GM12878 (cell line): ENCODE results near the gene RASD1. TPM values are rescaled to one million over a fixed set of nuclear protein-coding genes. Genes with fewer than 3 reads are reported as not detected.

Experiments
- ATAC-seq: fragments of 200-7000 bp; cut with Tn5 transposase; 3 replicates; pipeline ENCODE4 v1.9.1; 2020; ENCODE audit warnings: mild to moderate bottlenecking, moderate library complexity
- BruUV-seq: library from RNA; stranded (reverse); fragments of 400-500 nt; replicated peaks from 2 replicates; lab custom pipeline; 2021; lab: Mats Ljungman, UMichigan
- CTCF ChIA-PET: fragments of 300-600 bp; sonication (Branson Sonifier 250); formaldehyde crosslinking; extraction: SDS; loops from one replicate; lab custom pipeline; 2021; ENCODE audit warnings: inconsistent platforms; lab: Yijun Ruan, JAX
- POLR2A ChIA-PET: fragments of 350-600 bp; formaldehyde crosslinking; extraction: SDS; loops from one replicate; lab custom pipeline; 2021; ENCODE audit warnings: inconsistent platforms; lab: Charles Lee
- RAD21 ChIA-PET: fragments of 300-600 bp; sonication (Branson Sonifier 250); formaldehyde crosslinking; loops from one replicate; lab custom pipeline; 2023; ENCODE audit warnings: antibody characterized with exemption; ENCODE audit not compliant: unreplicated experiment; lab: Charles Lee
- SMC1A ChIA-PET: fragments of 300-600 bp; sonication (Branson Sonifier 250); formaldehyde crosslinking; loops from one replicate; lab custom pipeline; 2023; ENCODE audit not compliant: unreplicated experiment, uncharacterized antibody; lab: Charles Lee
- DNase-seq: peaks from one replicate; pipeline ENCODE4 v3.0.0-alpha.2; 2011; ENCODE audit warnings: low read depth, low spot score
- FAIRE-seq: peaks from 3 replicates; lab custom pipeline; 2011; peaks lifted over from hg19 to GRCh38; lab: Jason Lieb, UNC
- H2AFZ ChIP-seq: 2 replicates; pipeline ENCODE4 v1.6.0; 2011; ENCODE audit warnings: low read depth, low read length, control low read depth; ENCODE audit not compliant: control insufficient read depth
- H3K27ac ChIP-seq: 2 replicates; pipeline ENCODE4 v1.5.1; 2011; ENCODE audit warnings: control low read depth; ENCODE audit not compliant: control insufficient read depth, insufficient read depth
- H3K27me3 ChIP-seq, 2 experiments: replicated peaks in 1 of 2; 2 replicates each; pipeline versions ENCODE4 v1.6.0 to v1.6.1; 2011; ENCODE audit warnings: low read length in 1 of 2; ENCODE audit not compliant: control insufficient read depth in 2 of 2, insufficient read depth in 2 of 2
- H3K36me3 ChIP-seq, 2 experiments: 2 replicates each; pipeline ENCODE4 v1.5.1; 2011; ENCODE audit warnings: low read length in 1 of 2; ENCODE audit not compliant: control insufficient read depth in 2 of 2, insufficient read depth in 2 of 2
- H3K4me1 ChIP-seq: 2 replicates; pipeline ENCODE4 v1.6.1; 2011; ENCODE audit warnings: mild to moderate bottlenecking, low read length, moderate library complexity, mixed read lengths; ENCODE audit not compliant: control insufficient read depth, insufficient read depth
- H3K4me2 ChIP-seq: 2 replicates; pipeline ENCODE4 v1.6.0; 2011; ENCODE audit warnings: control low read depth; ENCODE audit not compliant: control insufficient read depth, insufficient read depth
- H3K4me3 ChIP-seq: fragments of 200-600 bp; sonication (generic); 2 replicates; pipeline ENCODE4 v1.5.1; 2016
- H3K79me2 ChIP-seq: 2 replicates; pipeline ENCODE4 v1.6.0; 2011; ENCODE audit warnings: low read length; ENCODE audit not compliant: control insufficient read depth, insufficient read depth
- H3K9ac ChIP-seq: 2 replicates; pipeline ENCODE4 v1.8.0; 2011; ENCODE audit warnings: low read length, control low read depth, mixed read lengths; ENCODE audit not compliant: control insufficient read depth, insufficient read depth
- H3K9me3 ChIP-seq: replicated peaks from 3 replicates; pipeline ENCODE4 v1.5.1; 2011; ENCODE audit warnings: mild to moderate bottlenecking, low read length; ENCODE audit not compliant: control insufficient read depth, insufficient read depth
- H4K20me1 ChIP-seq: 2 replicates; pipeline ENCODE4 v1.6.0; 2011; ENCODE audit not compliant: control insufficient read depth, insufficient read depth
- HDGF ChIP-seq: fragments of 450-650 bp; IDR thresholded peaks from 2 replicates; pipeline ENCODE4 v1.6.1; 2016; ENCODE audit warnings: antibody characterized with exemption
- MYB ChIP-seq: fragments of 150-350 bp; IDR thresholded peaks from 2 replicates; pipeline ENCODE4 v1.6.1; 2014; ENCODE audit warnings: mild to moderate bottlenecking, low read depth, low read length, borderline replicate concordance
- PAX8 ChIP-seq: fragments of 450-650 bp; IDR thresholded peaks from 2 replicates; pipeline ENCODE4 v1.6.1; 2017; ENCODE audit warnings: mild to moderate bottlenecking, moderate library complexity
- SMAD1 ChIP-seq: fragments of 450-650 bp; IDR thresholded peaks from 2 replicates; pipeline ENCODE4 v1.6.1; 2018; ENCODE audit warnings: mild to moderate bottlenecking, low read depth; ENCODE audit not compliant: partially characterized antibody
- ZNF274 ChIP-seq: IDR thresholded peaks from one replicate; pipeline ENCODE4 v1.8.0; 2011; ENCODE audit not compliant: insufficient read length, insufficient read depth
- ZNF592 ChIP-seq: fragments of 450-650 bp; IDR thresholded peaks from 2 replicates; pipeline ENCODE4 v1.6.1; 2017; ENCODE audit warnings: mild to moderate bottlenecking, moderate library complexity
- WGBS: methylation state at CpG from one replicate; pipeline ENCODE4 v1.1.6; 2016; ENCODE audit warnings: low lambda C conversion rate; ENCODE audit not compliant: insufficient replicate concordance, insufficient coverage; ENCODE audit errors: missing lambda C conversion rate; 5-methylcytosine and 5-hydroxymethylcytosine counted together
- in situ Hi-C: fragments of 300-500 bp; cut with MboI; formaldehyde crosslinking; loops from 9 replicates; pipeline ENCODE4 v1.14.3; 2018; ENCODE audit warnings: mixed read lengths
- intact Hi-C: fragments of 100-400 bp; cut with micrococcal nuclease; formaldehyde crosslinking; loops from one replicate; pipeline ENCODE4 v1.14.2; 2022; ENCODE audit not compliant: unreplicated experiment
- polyA plus RNA-seq, 11 experiments: library from polyadenylated mRNA; depleted of rRNA in 4 of 11; unstranded in 6 of 11; stranded (reverse) in 5 of 11; fragments of >200 nt; fragmentation: Nextera tagmentation in 4 of 11; fragmentation: Illumina TruSeq in 1 of 11; extraction: Ambion mirVana in 4 of 11; extraction: Trizol in 1 of 11; gene quantifications; 1 replicate in 1 of 11; 2 replicates in 10 of 11; pipeline versions ENCODE4 v1.2.1 to v1.2.3, GENCODE V29; 2011 to 2016; ENCODE audit warnings: inconsistent platforms in 2 of 11, missing spikeins in 2 of 11, low read depth in 1 of 11
- total RNA-seq, 4 experiments: library from RNA; depleted of rRNA in 3 of 4; stranded (reverse); fragments of >200 nt in 3 of 4; fragmentation: Illumina TruSeq in 1 of 4; extraction: Trizol in 1 of 4; gene quantifications; 2 replicates each; pipeline versions ENCODE4 v1.2.1 to v1.2.3, GENCODE V29; 2013 to 2021

The RASD1 gene
- total and polyA plus RNA-seq, 10 of the 15 experiments (the other 5 are each of a cell fraction or from before 2014, with no cell fraction given), result 0.14 to 0.33 TPM; not detected in 8

DNA sequence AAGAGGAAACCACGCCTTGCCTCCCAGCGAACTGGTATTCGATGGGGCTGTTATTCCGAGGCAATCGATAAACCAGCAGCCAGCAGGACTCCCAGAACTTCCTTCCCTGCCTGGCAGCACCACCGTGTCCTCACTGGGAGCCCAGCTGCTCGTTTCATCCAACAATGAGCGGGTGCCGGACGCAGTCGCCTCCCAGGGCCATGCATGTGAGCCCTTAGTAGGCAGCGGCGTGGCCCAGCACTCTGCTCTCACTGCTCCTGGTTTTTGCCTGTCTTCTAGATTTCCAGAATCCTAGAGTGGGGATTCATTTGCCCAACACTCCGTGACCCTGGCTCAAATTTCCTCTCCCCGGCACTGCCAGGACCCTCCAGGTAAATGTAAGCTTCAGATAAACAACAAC, 29.1 kb upstream of the RASD1 start:
- Histone ChIP-seq H2AFZ (no peak overlapping the region), H3K27ac (no peak overlapping the region), H3K36me3 (no peaks in the 10 kb centered on the region), H3K27me3 (no peaks in the 10 kb centered on the region), H3K4me3 (no peak overlapping the region), H3K9ac (no peak overlapping the region)
- ChIA-PET RAD21 (no interaction called here), CTCF (interaction anchor here (0.6 kb wide), 1 partner anchor 50 kb away, joined by 3 read pairs; no protein-coding TSS in a partner anchor)
- no peak for FAIRE-seq
- no peak for TF ChIP-seq ZNF274
- no peak for TF ChIP-seq ZNF592
- TF ChIP-seq MYB, result no peak
- no peak for TF ChIP-seq PAX8
- no peak for TF ChIP-seq SMAD1
- no peak for TF ChIP-seq HDGF
- TF ChIP-seq, all 136 proteins: peak for 0
- H3K4me1 ChIP-seq, result no peaks in the 10 kb centered on the region
- H3K4me2 ChIP-seq, result no peak overlapping the region
- 78% methylated on average over 15 of the region's 15 CpGs for WGBS
- SMC1A ChIA-PET, result no interaction called here
- H4K20me1 ChIP-seq, result no peaks in the 10 kb centered on the region
- ATAC-seq, result no peak
- POLR2A ChIA-PET, result no interaction called here
- H3K79me2 ChIP-seq, result no peaks in the 10 kb centered on the region
- in situ Hi-C loops, result no loop called here
- no peaks in the 10 kb centered on the region for H3K9me3 ChIP-seq
- no peak for DNase-seq
- intact Hi-C loops, result no loop called here
- no TSS peak for BruUV-seq
